Left ventricle myocardium inferior (tissue), 1 donor: ENCODE measurements around the gene MCFD2. TPM values are rescaled to one million over a fixed set of nuclear protein-coding genes. Genes with fewer than 3 reads are reported as not detected.

Experiments
- DNase-seq: peaks from one replicate; pipeline ENCODE4 v3.0.0-alpha.2; 2020
- H3K27ac ChIP-seq: fragments of 200-600 bp; replicated peaks from 2 replicates; pipeline ENCODE4 v1.8.0; 2021
- H3K27me3 ChIP-seq: fragments of 200-600 bp; 2 replicates; pipeline ENCODE4 v1.8.0; 2021; ENCODE audit warnings: low read depth
- H3K36me3 ChIP-seq: fragments of 200-600 bp; 2 replicates; pipeline ENCODE4 v1.8.0; 2021
- H3K4me1 ChIP-seq: fragments of 200-600 bp; 2 replicates; pipeline ENCODE4 v1.8.0; 2021
- H3K4me3 ChIP-seq: fragments of 200-600 bp; 2 replicates; pipeline ENCODE4 v1.8.0; 2021; ENCODE audit warnings: mild to moderate bottlenecking, moderate library complexity
- H3K9me3 ChIP-seq: fragments of 200-600 bp; replicated peaks from 2 replicates; pipeline ENCODE4 v1.8.0; 2021
- CTCF ChIP-seq: fragments of 200-600 bp; IDR thresholded peaks from 2 replicates; pipeline ENCODE4 v1.8.0; 2021; ENCODE audit warnings: antibody characterized with exemption, mild to moderate bottlenecking, borderline replicate concordance
- intact Hi-C: fragments of 100-400 bp; cut with micrococcal nuclease; formaldehyde crosslinking; loops from one replicate; pipeline ENCODE4 v1.11.0; 2022
- total RNA-seq: library from RNA; stranded (reverse); fragmentation: NEBNext Ultra II Directional; extraction: Animal tissue kit (Norgen Biotek cat#: 25700); gene quantifications from one replicate; pipeline ENCODE4 v1.2.1, GENCODE V29; 2021
- donor health status: DM: no; HTN: yes; CAD: no; lungs with severe emphysema.

Gene MCFD2
- total RNA-seq, 1 donor from 2014 or later, result 61.2 TPM

GRCh38 chr2:46861916-46862315 is 53.7 kb downstream of the MCFD2 start:
- H3K27ac ChIP-seq, result peak overlapping the region; percentile 48
- intact Hi-C loops, result no loop called here
- no peaks in the 10 kb centered on the region for H3K36me3 ChIP-seq
- TF ChIP-seq CTCF, result no peak
- peaks cover 18% of the 10 kb centered on the region for H3K4me1 ChIP-seq
- H3K4me3 ChIP-seq, result no peak overlapping the region
- H3K9me3 ChIP-seq, result peaks cover 20% of the 10 kb centered on the region
- no peak for DNase-seq
- no peaks in the 10 kb centered on the region for H3K27me3 ChIP-seq

GRCh38 chr2:46859482-46859881 is 56.1 kb downstream of the MCFD2 start:
- no peak for TF ChIP-seq CTCF
- Histone ChIP-seq H3K4me3 (no peak overlapping the region), H3K27me3 (no peaks in the 10 kb centered on the region), H3K36me3 (no peaks in the 10 kb centered on the region), H3K4me1 (peaks cover 34% of the 10 kb centered on the region), H3K27ac (no peak overlapping the region), H3K9me3 (peaks cover 5% of the 10 kb centered on the region)
- intact Hi-C loops, result no loop called here
- DNase-seq, result no peak

GRCh38 chr2:46858702-46859090 is 56.9 kb downstream of the MCFD2 start:
- no peak overlapping the region for H3K27ac ChIP-seq
- TF ChIP-seq CTCF, result no peak

GRCh38 chr2:46857871-46858701 is 57.5 kb downstream of the MCFD2 start:
- intact Hi-C loops, result no loop called here
- H3K27me3 ChIP-seq, result no peaks in the 10 kb centered on the region
- H3K9me3 ChIP-seq, result no peaks in the 10 kb centered on the region
- no peak for TF ChIP-seq CTCF
- peak overlapping the region; percentile 92 for H3K27ac ChIP-seq
- H3K4me1 ChIP-seq, result peaks cover 47% of the 10 kb centered on the region
- no peak for DNase-seq
- no peaks in the 10 kb centered on the region for H3K36me3 ChIP-seq
- H3K4me3 ChIP-seq, result no peak overlapping the region

More at GRCh38 chr2:46858702-46859090, 56.9 kb downstream of the MCFD2 start:
- no peak overlapping the region for H3K4me3 ChIP-seq
- H3K27me3 ChIP-seq, result no peaks in the 10 kb centered on the region
- H3K9me3 ChIP-seq, result no peaks in the 10 kb centered on the region
- intact Hi-C loops, result no loop called here
- H3K36me3 ChIP-seq, result no peaks in the 10 kb centered on the region
- H3K4me1 ChIP-seq, result peaks cover 42% of the 10 kb centered on the region
- DNase-seq, result no peak

- intact Hi-C loops, result no loop called here
- Histone ChIP-seq H3K4me3 (no peak overlapping the region), H3K27me3 (no peaks in the 10 kb centered on the region), H3K36me3 (no peaks in the 10 kb centered on the region), H3K9me3 (no peaks in the 10 kb centered on the region), H3K4me1 (peaks cover 38% of the 10 kb centered on the region), H3K27ac (peak overlapping the region; percentile 92)
- no peak for DNase-seq
- TF ChIP-seq CTCF, result no peak
Measured at GRCh38 chr2:46856336-46856735, 59.3 kb downstream of the MCFD2 start.
